SU-DHL-6 (cell line): Measurements from ENCODE around the gene THOP1.

Experiments
- H2AFZ ChIP-seq: fragments of 200-600 bp; sonication (generic); 2 replicates; pipeline ENCODE4 v1.6.1; 2014; ENCODE audit warnings: low read depth, mild to moderate bottlenecking, moderate library complexity, mixed read lengths, antibody characterized with exemption, low read length; ENCODE audit not compliant: severe bottlenecking
- H3F3A ChIP-seq: fragments of 200-600 bp; shearing (Covaris generic); 2 replicates; pipeline ENCODE4 v1.6.0; 2016; ENCODE audit warnings: antibody characterized with exemption, mild to moderate bottlenecking; ENCODE audit not compliant: insufficient read depth
- H3K27ac ChIP-seq: fragments of 200-600 bp; sonication (generic); 2 replicates; pipeline ENCODE4 v1.5.1; 2016; ENCODE audit warnings: low read depth, mild to moderate bottlenecking, low read length, moderate library complexity, mixed read lengths
- H3K27me3 ChIP-seq: fragments of 200-600 bp; sonication (generic), shearing (Covaris generic); 2 replicates; pipeline ENCODE4 v1.6.0; 2014; ENCODE audit warnings: mild to moderate bottlenecking, low read length
- H3K36me3 ChIP-seq: fragments of 200-600 bp; sonication (generic); 2 replicates; pipeline ENCODE4 v1.6.1; 2014; ENCODE audit warnings: mild to moderate bottlenecking, low read length, mixed read lengths
- H3K4me2 ChIP-seq: fragments of 300-600, 200-600 bp; shearing (Covaris generic), sonication (generic); 2 replicates; pipeline ENCODE4 v1.6.0; 2014; ENCODE audit warnings: low read length, low read depth, mild to moderate bottlenecking; ENCODE audit not compliant: poor library complexity, severe bottlenecking
- H3K4me3 ChIP-seq: fragments of 200-600 bp; sonication (generic); 2 replicates; pipeline ENCODE4 v1.5.1; 2014; ENCODE audit warnings: antibody characterized with exemption, low read length, mild to moderate bottlenecking, mixed read lengths; ENCODE audit not compliant: insufficient read depth, poor library complexity, severe bottlenecking
- H3K79me2 ChIP-seq: fragments of 200-600 bp; sonication (generic); 2 replicates; pipeline ENCODE4 v1.6.1; 2014; ENCODE audit warnings: mild to moderate bottlenecking, low read length, moderate library complexity; ENCODE audit not compliant: insufficient read depth
- H3K9ac ChIP-seq: fragments of 200-600 bp; sonication (generic); 2 replicates; pipeline ENCODE4 v1.7.0; 2014; ENCODE audit warnings: mild to moderate bottlenecking, low read length
- H3K9me2 ChIP-seq: fragments of 200-600 bp; sonication (generic); replicated peaks from 2 replicates; pipeline ENCODE4 v1.6.1; 2014; ENCODE audit warnings: low read length; ENCODE audit not compliant: insufficient read depth
- H3K9me3 ChIP-seq: fragments of 200-600 bp; sonication (generic); 2 replicates; pipeline ENCODE4 v1.6.1; 2014; ENCODE audit warnings: low read length, mixed read lengths; ENCODE audit not compliant: insufficient read depth
- H4K20me1 ChIP-seq: fragments of 200-600 bp; sonication (generic); 2 replicates; pipeline ENCODE4 v1.6.1; 2014; ENCODE audit warnings: low read depth, mild to moderate bottlenecking, antibody characterized with exemption, low read length, moderate library complexity, mixed read lengths
- EZH2phosphoT487 ChIP-seq: fragments of 200-600 bp; sonication (generic), shearing (Covaris generic); conservative IDR thresholded peaks from 2 replicates; pipeline ENCODE4 v1.6.1; 2018; ENCODE audit warnings: mild to moderate bottlenecking, antibody characterized with exemption, low read length, moderate library complexity, mixed read lengths
- TF ChIP-seq, protein P1 (sequence below): fragments of 200-600 bp; sonication (generic); IDR thresholded peaks from one replicate; pipeline ENCODE4 v1.5.1; 2017; ENCODE audit warnings: antibody characterized with exemption, mild to moderate bottlenecking, low read length, moderate library complexity; ENCODE audit not compliant: insufficient read depth, poor library complexity, severe bottlenecking

The THOP1 gene

GRCh38 chr19:2740314-2740656 lies 45.0 kb upstream of the THOP1 start:
- no peaks in the 10 kb centered on the region for H3K9me2 ChIP-seq
- H3K27me3 ChIP-seq: no peaks in the 10 kb centered on the region
- H3K27ac ChIP-seq: no peak overlapping the region
- H3K79me2 ChIP-seq: 0 out of 2 replicates have a peak, but pooled peaks cover 6% of the 10 kb centered on the region
- H4K20me1 ChIP-seq: no peaks in the 10 kb centered on the region
- peak overlapping the region; percentile 99 for H2AFZ ChIP-seq
- H3K4me3 ChIP-seq: peak overlapping the region; percentile 41
- H3F3A ChIP-seq: no peaks in the 10 kb centered on the region
- peak overlapping the region; percentile 64; the same call in 1 of the 2 replicates for H3K9ac ChIP-seq
- TF ChIP-seq, protein P1, sequence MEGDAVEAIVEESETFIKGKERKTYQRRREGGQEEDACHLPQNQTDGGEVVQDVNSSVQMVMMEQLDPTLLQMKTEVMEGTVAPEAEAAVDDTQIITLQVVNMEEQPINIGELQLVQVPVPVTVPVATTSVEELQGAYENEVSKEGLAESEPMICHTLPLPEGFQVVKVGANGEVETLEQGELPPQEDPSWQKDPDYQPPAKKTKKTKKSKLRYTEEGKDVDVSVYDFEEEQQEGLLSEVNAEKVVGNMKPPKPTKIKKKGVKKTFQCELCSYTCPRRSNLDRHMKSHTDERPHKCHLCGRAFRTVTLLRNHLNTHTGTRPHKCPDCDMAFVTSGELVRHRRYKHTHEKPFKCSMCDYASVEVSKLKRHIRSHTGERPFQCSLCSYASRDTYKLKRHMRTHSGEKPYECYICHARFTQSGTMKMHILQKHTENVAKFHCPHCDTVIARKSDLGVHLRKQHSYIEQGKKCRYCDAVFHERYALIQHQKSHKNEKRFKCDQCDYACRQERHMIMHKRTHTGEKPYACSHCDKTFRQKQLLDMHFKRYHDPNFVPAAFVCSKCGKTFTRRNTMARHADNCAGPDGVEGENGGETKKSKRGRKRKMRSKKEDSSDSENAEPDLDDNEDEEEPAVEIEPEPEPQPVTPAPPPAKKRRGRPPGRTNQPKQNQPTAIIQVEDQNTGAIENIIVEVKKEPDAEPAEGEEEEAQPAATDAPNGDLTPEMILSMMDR: no peak
- TF ChIP-seq EZH2phosphoT487: no peak
- H3K9me3 ChIP-seq: no peaks in the 10 kb centered on the region
- 0 out of 2 replicates have a peak, but pooled peaks cover 3% of the 10 kb centered on the region for H3K36me3 ChIP-seq
- H3K4me2 ChIP-seq: peak overlapping the region; percentile 56

- Histone ChIP-seq H3K9ac (no peak overlapping the region), H3K27ac (no peak overlapping the region), H3K9me3 (no peaks in the 10 kb centered on the region), H2AFZ (no peak overlapping the region), H3F3A (no peaks in the 10 kb centered on the region), H3K4me3 (no peak overlapping the region), H3K9me2 (no peaks in the 10 kb centered on the region), H3K27me3 (no peaks in the 10 kb centered on the region), H3K79me2 (0 out of 2 replicates have a peak, but pooled peaks cover 6% of the 10 kb centered on the region), H4K20me1 (no peaks in the 10 kb centered on the region), H3K36me3 (no peaks in the 10 kb centered on the region), H3K4me2 (no peak overlapping the region)
- no peak for TF ChIP-seq EZH2phosphoT487
- TF ChIP-seq, protein P1: no peak
Observed at GRCh38 chr19:2743099-2743498, 42.2 kb upstream of the THOP1 start.

- Histone ChIP-seq H3K9me2 (no peaks in the 10 kb centered on the region), H4K20me1 (no peaks in the 10 kb centered on the region), H3K9ac (no peak overlapping the region), H3K4me2 (no peak overlapping the region), H3K4me3 (no peak overlapping the region), H3K36me3 (no peaks in the 10 kb centered on the region), H2AFZ (no peak overlapping the region), H3K27me3 (no peaks in the 10 kb centered on the region), H3K27ac (no peak overlapping the region), H3K9me3 (no peaks in the 10 kb centered on the region), H3F3A (no peaks in the 10 kb centered on the region), H3K79me2 (0 out of 2 replicates have a peak, but pooled peaks cover 4% of the 10 kb centered on the region)
- TF ChIP-seq, protein P1: no peak
- no peak for TF ChIP-seq EZH2phosphoT487
Observed at GRCh38 chr19:2744113-2744512, 41.2 kb upstream of the THOP1 start.
